ENCODE data around the gene FAM24B. TPM values are rescaled to one million over a fixed set of nuclear protein-coding genes. Genes with fewer than 3 reads are reported as not detected.
"Not testable (repeated sequence)": the region's sequence is repeated elsewhere in the genome, so short reads cannot be mapped to it uniquely, and the experiment has no call there.

FAM24B gene
- total and polyA plus RNA-seq, 4 experiments from 2014 or later: 7.2 to 14.5 (median 11.8) TPM

GRCh38 chr10:122884166-122884565 is 4.8 kb upstream of the FAM24B start:
- H3K27me3 Mint-ChIP-seq: no peaks in the 10 kb centered on the region
- CTCF ChIA-PET (ENCODE audit: partially characterized antibody): no interaction called here
- peaks cover 3 to 8% of the 10 kb centered on the region in 2 donors for H3K36me3 Mint-ChIP-seq
- H3K27me3 ChIP-seq (ENCODE audit: insufficient read depth, low read length): no peaks in the 10 kb centered on the region
- no peaks in the 10 kb centered on the region for H3K36me3 ChIP-seq (ENCODE audit: insufficient read depth, low read length)
- no peak for DNase-seq
- intact Hi-C loops (cut with micrococcal nuclease): no loop called here
- H3K4me1 ChIP-seq (ENCODE audit: insufficient read depth, low read length): peaks cover 7% of the 10 kb centered on the region
- no peak overlapping the region for H3K4me3 Mint-ChIP-seq
- no peaks in the 10 kb centered on the region for H3K9me3 ChIP-seq (ENCODE audit: control insufficient read depth in 1 of 2, low read length in 2 of 2)
- no peak overlapping the region for H3K4me3 ChIP-seq (ENCODE audit: low read length in 2 of 2)
- POLR2A ChIA-PET (ENCODE audit: partially characterized antibody): no interaction called here
- H3K4me1 Mint-ChIP-seq: peaks cover 9 to 16% (median 13%) of the 10 kb centered on the region in 4 donors
- no peak overlapping the region for H3K27ac ChIP-seq (ENCODE audit: low read depth, low read length)
- H3K9me3 Mint-ChIP-seq: peaks cover 0 to 3% (median 0%) of the 10 kb centered on the region in 8 donors
- H3K27ac Mint-ChIP-seq: no peak overlapping the region

- intact Hi-C loops (cut with micrococcal nuclease): no loop called here
- Mint-ChIP-seq H3K36me3 (peaks cover 4 to 7% of the 10 kb centered on the region in 2 donors), H3K27me3 (no peaks in the 10 kb centered on the region), H3K4me1 (peaks cover 19 to 30% (median 25%) of the 10 kb centered on the region in 4 donors), H3K27ac (no peak overlapping the region), H3K9me3 (peaks cover 0 to 3% (median 0%) of the 10 kb centered on the region in 8 donors), H3K4me3 (no peak overlapping the region)
- peaks cover 20% of the 10 kb centered on the region for H3K4me1 ChIP-seq (ENCODE audit: insufficient read depth, low read length)
- no peak overlapping the region for H3K4me3 ChIP-seq (ENCODE audit: low read length in 2 of 2)
- H3K9me3 ChIP-seq (ENCODE audit: control insufficient read depth in 1 of 2, low read length in 2 of 2): no peaks in the 10 kb centered on the region
- no peaks in the 10 kb centered on the region for H3K36me3 ChIP-seq (ENCODE audit: insufficient read depth, low read length)
- CTCF ChIA-PET (ENCODE audit: partially characterized antibody): interaction anchor here (1.3 kb wide), 1 partner anchor 71 kb away, joined by 3 read pairs; the partner anchor contains the start of gene C10orf88
- POLR2A ChIA-PET (ENCODE audit: partially characterized antibody): no interaction called here
- H3K27ac ChIP-seq (ENCODE audit: low read depth, low read length): no peak overlapping the region
- H3K27me3 ChIP-seq (ENCODE audit: insufficient read depth, low read length): no peaks in the 10 kb centered on the region
- DNase-seq: no peak
Observed at GRCh38 chr10:122882766-122883165, 3.4 kb upstream of the FAM24B start.

GRCh38 chr10:122878799-122879338 is 512 bp downstream of the FAM24B start:
- intact Hi-C loops (cut with micrococcal nuclease): loop anchor here (1.0 to 5.0 kb wide), 5 partner anchors 76 to 505 kb away; partner anchors contain the start of genes BUB3, C10orf88, IKZF5 and PLEKHA1
- no peaks in the 10 kb centered on the region for H3K27me3 Mint-ChIP-seq
- H3K9me3 Mint-ChIP-seq: peaks cover 0 to 3% (median 0%) of the 10 kb centered on the region in 8 donors
- H3K36me3 ChIP-seq (ENCODE audit: insufficient read depth, low read length): no peaks in the 10 kb centered on the region
- ChIA-PET POLR2A (ENCODE audit: partially characterized antibody) (interaction anchor here (1.1 to 1.2 kb wide), 2 partner anchors 75 to 129 kb away, joined by 3 read pairs; no protein-coding TSS in a partner anchor), CTCF (ENCODE audit: partially characterized antibody) (interaction anchor here (0.9 kb wide), 1 partner anchor 278 kb away, joined by 3 read pairs; no protein-coding TSS in a partner anchor)
- peak overlapping the region; percentile 47 to 79 for H3K4me3 ChIP-seq (ENCODE audit: low read length in 2 of 2)
- peak in 1 of 5 donors; percentile 38 for DNase-seq
- H3K27ac ChIP-seq (ENCODE audit: low read depth, low read length): peak overlapping the region; percentile 68
- H3K4me1 Mint-ChIP-seq: peaks cover 34 to 62% (median 50%) of the 10 kb centered on the region in 4 donors
- no peaks in the 10 kb centered on the region for H3K9me3 ChIP-seq (ENCODE audit: control insufficient read depth in 1 of 2, low read length in 2 of 2)
- peak overlapping the region; percentile 91 to 95 (median 92) for H3K4me3 Mint-ChIP-seq
- peaks cover 41% of the 10 kb centered on the region for H3K4me1 ChIP-seq (ENCODE audit: insufficient read depth, low read length)
- H3K36me3 Mint-ChIP-seq: peaks cover 5 to 12% of the 10 kb centered on the region in 2 donors
- no peaks in the 10 kb centered on the region for H3K27me3 ChIP-seq (ENCODE audit: insufficient read depth, low read length)
- peak overlapping the region; percentile 79 to 97 (median 94) for H3K27ac Mint-ChIP-seq

- Mint-ChIP-seq H3K36me3 (peaks cover 5 to 12% of the 10 kb centered on the region in 2 donors), H3K9me3 (peaks cover 0 to 3% (median 0%) of the 10 kb centered on the region in 8 donors), H3K27me3 (no peaks in the 10 kb centered on the region), H3K4me3 (peak overlapping the region in 6 of 8 donors; percentile 27 to 92 (median 66)), H3K27ac (peak overlapping the region in 1 of 7 donors; percentile 8), H3K4me1 (peaks cover 34 to 62% (median 50%) of the 10 kb centered on the region in 4 donors)
- intact Hi-C loops (cut with micrococcal nuclease): loop anchor here (5.0 kb wide), 1 partner anchor 275 kb away; the partner anchor contains the start of gene BUB3
- H3K4me3 ChIP-seq (ENCODE audit: low read length in 2 of 2): no peak overlapping the region
- CTCF ChIA-PET (ENCODE audit: partially characterized antibody): no interaction called here
- POLR2A ChIA-PET (ENCODE audit: partially characterized antibody): no interaction called here
- H3K9me3 ChIP-seq (ENCODE audit: control insufficient read depth in 1 of 2, low read length in 2 of 2): no peaks in the 10 kb centered on the region
- H3K27ac ChIP-seq (ENCODE audit: low read depth, low read length): no peak overlapping the region
- DNase-seq: no peak
- H3K27me3 ChIP-seq (ENCODE audit: insufficient read depth, low read length): no peaks in the 10 kb centered on the region
- H3K36me3 ChIP-seq (ENCODE audit: insufficient read depth, low read length): no peaks in the 10 kb centered on the region
- peaks cover 41% of the 10 kb centered on the region for H3K4me1 ChIP-seq (ENCODE audit: insufficient read depth, low read length)
Observed at GRCh38 chr10:122877264-122877663, 2.1 kb downstream of the FAM24B start.

- peaks cover 41% of the 10 kb centered on the region for H3K4me1 ChIP-seq (ENCODE audit: insufficient read depth, low read length)
- ChIA-PET POLR2A (ENCODE audit: partially characterized antibody) (no interaction called here), CTCF (ENCODE audit: partially characterized antibody) (no interaction called here)
- no peak overlapping the region for H3K27ac ChIP-seq (ENCODE audit: low read depth, low read length)
- Mint-ChIP-seq H3K4me3 (no peak overlapping the region), H3K4me1 (peaks cover 34 to 62% (median 50%) of the 10 kb centered on the region in 4 donors), H3K9me3 (peaks cover 0 to 4% (median under 1%) of the 10 kb centered on the region in 8 donors), H3K36me3 (peaks cover 9 to 12% of the 10 kb centered on the region in 2 donors), H3K27ac (no peak overlapping the region), H3K27me3 (no peaks in the 10 kb centered on the region)
- H3K36me3 ChIP-seq (ENCODE audit: insufficient read depth, low read length): no peaks in the 10 kb centered on the region
- no peak for DNase-seq
- intact Hi-C loops (cut with micrococcal nuclease): loop anchor here (5.0 kb wide), 1 partner anchor 276 kb away; the partner anchor contains the start of gene BUB3
- H3K27me3 ChIP-seq (ENCODE audit: insufficient read depth, low read length): no peaks in the 10 kb centered on the region
- no peak overlapping the region for H3K4me3 ChIP-seq (ENCODE audit: low read length in 2 of 2)
- no peaks in the 10 kb centered on the region for H3K9me3 ChIP-seq (ENCODE audit: control insufficient read depth in 1 of 2, low read length in 2 of 2)
Observed at GRCh38 chr10:122876467-122876855, 2.9 kb downstream of the FAM24B start.

GRCh38 chr10:122875843-122876466 is 3.4 kb downstream of the FAM24B start:
- Histone ChIP-seq H3K4me3 (ENCODE audit: low read length in 2 of 2) (no peak overlapping the region), H3K27ac (ENCODE audit: low read depth, low read length) (no peak overlapping the region), H3K4me1 (ENCODE audit: insufficient read depth, low read length) (peaks cover 41% of the 10 kb centered on the region), H3K9me3 (ENCODE audit: control insufficient read depth in 1 of 2, low read length in 2 of 2) (no peaks in the 10 kb centered on the region), H3K36me3 (ENCODE audit: insufficient read depth, low read length) (no peaks in the 10 kb centered on the region), H3K27me3 (ENCODE audit: insufficient read depth, low read length) (no peaks in the 10 kb centered on the region)
- Mint-ChIP-seq H3K36me3 (peaks cover 9 to 12% of the 10 kb centered on the region in 2 donors), H3K4me1 (peaks cover 34 to 62% (median 49%) of the 10 kb centered on the region in 4 donors), H3K9me3 (peaks cover 0 to 4% (median under 1%) of the 10 kb centered on the region in 8 donors), H3K27me3 (no peaks in the 10 kb centered on the region), H3K27ac (peak overlapping the region in 1 of 7 donors; percentile 64), H3K4me3 (no peak overlapping the region)
- DNase-seq: no peak
- ChIA-PET POLR2A (ENCODE audit: partially characterized antibody) (no interaction called here), CTCF (ENCODE audit: partially characterized antibody) (no interaction called here)
- intact Hi-C loops (cut with micrococcal nuclease): loop anchor here (5.0 kb wide), 1 partner anchor 276 kb away; the partner anchor contains the start of gene BUB3

- H3K9me3 Mint-ChIP-seq; H3K36me3 ChIP-seq (ENCODE audit: insufficient read depth, low read length); H3K4me3 ChIP-seq (ENCODE audit: low read length in 2 of 2); H3K9me3 ChIP-seq (ENCODE audit: control insufficient read depth in 1 of 2, low read length in 2 of 2); DNase-seq; CTCF ChIA-PET (ENCODE audit: partially characterized antibody); H3K27me3 Mint-ChIP-seq; H3K27me3 ChIP-seq (ENCODE audit: insufficient read depth, low read length); H3K27ac Mint-ChIP-seq; H3K27ac ChIP-seq (ENCODE audit: low read depth, low read length); intact Hi-C loops (cut with micrococcal nuclease); POLR2A ChIA-PET (ENCODE audit: partially characterized antibody); H3K4me3 Mint-ChIP-seq: not testable (repeated sequence)
- Mint-ChIP-seq H3K4me1 (peaks cover 11 to 54% (median 26%) of the 10 kb centered on the region in 4 donors), H3K36me3 (peaks cover 10 to 22% of the 10 kb centered on the region in 2 donors)
- H3K4me1 ChIP-seq (ENCODE audit: insufficient read depth, low read length): peaks cover 13% of the 10 kb centered on the region
Observed at GRCh38 chr10:122871947-122872346, 7.4 kb downstream of the FAM24B start.
